SH-SY5Y (cell line): ENCODE results near the gene RPL34.

Experiments
- GATA2 ChIP-seq: IDR thresholded peaks from 2 replicates; pipeline ENCODE4 v1.6.1; 2011; ENCODE audit warnings: mild to moderate bottlenecking, low read depth, low read length
- GATA3 ChIP-seq: IDR thresholded peaks from 2 replicates; pipeline ENCODE4 v1.6.1; 2011; ENCODE audit warnings: low read depth, mild to moderate bottlenecking, low read length, moderate library complexity

GRCh38 chr4:108637856-108638255, 17.5 kb downstream of the RPL34 start:
- no peak for TF ChIP-seq GATA2
- TF ChIP-seq GATA3 = no peak
